ENCODE data around the gene CACNB3.
"Not testable (repeated sequence)": the region's sequence is repeated elsewhere in the genome, so short reads cannot be mapped to it uniquely, and the experiment has no call there.

DNA sequence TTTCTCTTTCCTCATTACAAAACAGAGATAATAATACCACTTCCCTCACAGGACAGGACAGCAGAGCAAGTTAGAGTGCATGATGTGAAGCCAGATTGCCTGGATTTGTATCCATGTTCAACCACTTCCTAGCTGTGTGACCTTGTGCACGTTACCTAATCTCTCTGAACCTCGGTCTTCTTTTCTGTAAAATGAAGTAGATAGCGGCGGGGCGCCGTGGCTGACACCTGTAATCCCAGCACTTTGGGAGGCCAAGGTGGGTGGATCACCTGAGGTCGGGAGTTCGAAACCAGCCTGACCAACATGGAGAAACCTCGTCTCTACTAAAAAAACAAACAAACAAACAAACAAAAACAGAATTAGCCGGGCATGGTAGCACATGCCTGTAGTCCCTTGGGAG is 36.6 kb downstream of the CACNB3 start:
- TF ChIP-seq, protein P1, sequence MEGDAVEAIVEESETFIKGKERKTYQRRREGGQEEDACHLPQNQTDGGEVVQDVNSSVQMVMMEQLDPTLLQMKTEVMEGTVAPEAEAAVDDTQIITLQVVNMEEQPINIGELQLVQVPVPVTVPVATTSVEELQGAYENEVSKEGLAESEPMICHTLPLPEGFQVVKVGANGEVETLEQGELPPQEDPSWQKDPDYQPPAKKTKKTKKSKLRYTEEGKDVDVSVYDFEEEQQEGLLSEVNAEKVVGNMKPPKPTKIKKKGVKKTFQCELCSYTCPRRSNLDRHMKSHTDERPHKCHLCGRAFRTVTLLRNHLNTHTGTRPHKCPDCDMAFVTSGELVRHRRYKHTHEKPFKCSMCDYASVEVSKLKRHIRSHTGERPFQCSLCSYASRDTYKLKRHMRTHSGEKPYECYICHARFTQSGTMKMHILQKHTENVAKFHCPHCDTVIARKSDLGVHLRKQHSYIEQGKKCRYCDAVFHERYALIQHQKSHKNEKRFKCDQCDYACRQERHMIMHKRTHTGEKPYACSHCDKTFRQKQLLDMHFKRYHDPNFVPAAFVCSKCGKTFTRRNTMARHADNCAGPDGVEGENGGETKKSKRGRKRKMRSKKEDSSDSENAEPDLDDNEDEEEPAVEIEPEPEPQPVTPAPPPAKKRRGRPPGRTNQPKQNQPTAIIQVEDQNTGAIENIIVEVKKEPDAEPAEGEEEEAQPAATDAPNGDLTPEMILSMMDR (IDR thresholded peaks at IDR 0.05; ENCODE audit: insufficient read depth, low read depth, low read length) = not testable (repeated sequence)
- TF ChIP-seq EZH2 (IDR thresholded peaks at IDR 0.05; ENCODE audit: insufficient read depth, low read length) = not testable (repeated sequence)

Measured in astrocyte (in vitro differentiated cells and primary cell).